Stomach (tissue), 9 donors: Measurements from ENCODE around the gene ADAMTSL3. TPM values are rescaled to one million over a fixed set of nuclear protein-coding genes. Genes with fewer than 3 reads are reported as not detected.

ENCODE experiments used
- DNase-seq, 2 donors: peaks; one replicate each; pipeline versions ENCODE4 v3.0.0 to v3.0.0-alpha.2; 2013 to 2019
- H3K27ac ChIP-seq, 5 donors: fragments of 200-600 bp in 4 of 5; sonication (generic) in 4 of 5; one replicate each; pipeline ENCODE4 v1.5.1; 2013 to 2019; ENCODE audit warnings: mild to moderate bottlenecking in 1 of 5, moderate library complexity in 1 of 5
- H3K27me3 ChIP-seq, 3 donors: fragments of 200-600 bp; sonication (generic); one replicate each; pipeline ENCODE4 v1.5.1; 2017 to 2019; ENCODE audit warnings: mixed run types in 1 of 3
- H3K36me3 ChIP-seq, 4 donors: fragments of 200-600 bp; sonication (generic); 1 replicate in 3 of 4; 2 replicates in 1 of 4; pipeline ENCODE4 v1.5.1; 2016 to 2019
- H3K4me1 ChIP-seq, 4 donors: fragments of 200-600 bp; sonication (generic); one replicate each; pipeline ENCODE4 v1.5.1; 2016 to 2019
- H3K4me3 ChIP-seq, 4 donors: fragments of 200-600 bp; sonication (generic) in 3 of 4; one replicate each; pipeline ENCODE4 v1.5.1; 2016 to 2019; ENCODE audit warnings: mild to moderate bottlenecking in 1 of 4
- H3K9me3 ChIP-seq, 4 donors: fragments of 200-600 bp; sonication (generic); one replicate each; pipeline ENCODE4 v1.5.1; 2016 to 2019
- EP300 ChIP-seq: sonication (generic); formaldehyde crosslinking; IDR thresholded peaks from one replicate; pipeline ENCODE4 v1.6.1; 2017; ENCODE audit warnings: antibody characterized with exemption
- POLR2A ChIP-seq, 4 donors: fragments of 450-650 bp; IDR thresholded peaks; one replicate each; pipeline ENCODE4 v1.6.1; 2016; ENCODE audit warnings: antibody characterized with exemption in 4 of 4, control low read depth in 2 of 4, mild to moderate bottlenecking in 1 of 4, moderate library complexity in 1 of 4
- POLR2AphosphoS5 ChIP-seq, 3 donors: sonication (generic); formaldehyde crosslinking; IDR thresholded peaks; one replicate each; pipeline ENCODE4 v1.6.1; 2016; ENCODE audit warnings: antibody characterized with exemption in 3 of 3
- WGBS, 5 donors: extraction: QIAGEN DNeasy Blood & Tissue Kit in 3 of 5; methylation state at CpG; one replicate each; pipeline versions ENCODE4 v1.1.5 to v1.1.7; 2013 to 2018; 5-methylcytosine and 5-hydroxymethylcytosine counted together
- intact Hi-C: fragments of 100-400 bp; cut with DNase I; formaldehyde crosslinking; loops from one replicate; pipeline ENCODE4 v1.15.1; 2023; ENCODE audit warnings: low total_unique reads
- polyA plus RNA-seq, 3 donors: library from polyadenylated mRNA; stranded (reverse); fragments of 200-250 nt; gene quantifications; one replicate each; pipeline ENCODE4 v1.2.3, GENCODE V29; 2013
- total RNA-seq, 5 donors: library from RNA; depleted of rRNA; stranded (reverse); fragments of >200 nt; gene quantifications; one replicate each; pipeline versions ENCODE4 v1.1.0 to v1.2.3, GENCODE V29; 2014 to 2016
- TF ChIP-seq, protein P1 (sequence below), 7 experiments: fragments of 450-650 bp in 4 of 7; fragments of 200-600 bp in 3 of 7; sonication (generic) in 3 of 7; IDR thresholded peaks; one replicate each; pipeline ENCODE4 v1.5.1; 2016 to 2019; ENCODE audit warnings: antibody characterized with exemption in 7 of 7, control low read depth in 2 of 7, mild to moderate bottlenecking in 1 of 7
- donor health status: healthy with polysubstance abuse.
- donor health status: Bipolar disorder and iron deficiency.
- donor health status: healthy.

The ADAMTSL3 gene
- total and polyA plus RNA-seq, 8 donors = 1.1 to 54.9 (median 6.0) TPM

DNA sequence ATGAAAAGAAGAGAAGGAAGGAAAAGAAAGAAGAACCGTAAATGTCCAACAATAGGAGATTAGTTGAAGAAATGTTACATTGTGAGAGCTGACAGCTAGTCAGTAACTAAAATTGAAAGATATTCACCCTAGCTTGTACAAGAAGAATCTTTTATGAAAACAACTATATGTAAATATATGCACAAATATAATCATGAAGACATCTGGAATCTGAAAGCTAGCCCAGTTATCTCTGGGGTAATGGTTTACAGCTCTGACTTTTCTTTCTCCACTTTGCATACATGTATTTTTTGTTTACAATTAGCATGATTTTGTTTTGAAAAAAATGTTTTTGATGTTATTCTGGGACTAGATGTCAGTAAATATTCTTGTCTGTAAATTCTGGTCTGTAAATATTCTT is 37.1 kb upstream of the ADAMTSL3 start:
- Histone ChIP-seq H3K27me3 (no peaks in the 10 kb centered on the region), H3K27ac (no peak overlapping the region), H3K4me1 (peaks cover 0 to 7% (median 0%) of the 10 kb centered on the region in 4 donors), H3K4me3 (no peak overlapping the region), H3K9me3 (peaks cover 0 to 6% (median 0%) of the 10 kb centered on the region in 4 donors), H3K36me3 (no peaks in the 10 kb centered on the region)
- TF ChIP-seq POLR2AphosphoS5 (IDR thresholded peaks at IDR 0.05) (no peak), EP300 (no peak), POLR2A (IDR thresholded peaks at IDR 0.05) (no peak)
- TF ChIP-seq, protein P1, sequence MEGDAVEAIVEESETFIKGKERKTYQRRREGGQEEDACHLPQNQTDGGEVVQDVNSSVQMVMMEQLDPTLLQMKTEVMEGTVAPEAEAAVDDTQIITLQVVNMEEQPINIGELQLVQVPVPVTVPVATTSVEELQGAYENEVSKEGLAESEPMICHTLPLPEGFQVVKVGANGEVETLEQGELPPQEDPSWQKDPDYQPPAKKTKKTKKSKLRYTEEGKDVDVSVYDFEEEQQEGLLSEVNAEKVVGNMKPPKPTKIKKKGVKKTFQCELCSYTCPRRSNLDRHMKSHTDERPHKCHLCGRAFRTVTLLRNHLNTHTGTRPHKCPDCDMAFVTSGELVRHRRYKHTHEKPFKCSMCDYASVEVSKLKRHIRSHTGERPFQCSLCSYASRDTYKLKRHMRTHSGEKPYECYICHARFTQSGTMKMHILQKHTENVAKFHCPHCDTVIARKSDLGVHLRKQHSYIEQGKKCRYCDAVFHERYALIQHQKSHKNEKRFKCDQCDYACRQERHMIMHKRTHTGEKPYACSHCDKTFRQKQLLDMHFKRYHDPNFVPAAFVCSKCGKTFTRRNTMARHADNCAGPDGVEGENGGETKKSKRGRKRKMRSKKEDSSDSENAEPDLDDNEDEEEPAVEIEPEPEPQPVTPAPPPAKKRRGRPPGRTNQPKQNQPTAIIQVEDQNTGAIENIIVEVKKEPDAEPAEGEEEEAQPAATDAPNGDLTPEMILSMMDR (IDR thresholded peaks at IDR 0.05) = no peak
- DNase-seq = no peak
- intact Hi-C loops = no loop called here
- 78 to 88% (median 84%) methylated on average over 1 of the region's 1 CpG for WGBS, 5 donors

DNA sequence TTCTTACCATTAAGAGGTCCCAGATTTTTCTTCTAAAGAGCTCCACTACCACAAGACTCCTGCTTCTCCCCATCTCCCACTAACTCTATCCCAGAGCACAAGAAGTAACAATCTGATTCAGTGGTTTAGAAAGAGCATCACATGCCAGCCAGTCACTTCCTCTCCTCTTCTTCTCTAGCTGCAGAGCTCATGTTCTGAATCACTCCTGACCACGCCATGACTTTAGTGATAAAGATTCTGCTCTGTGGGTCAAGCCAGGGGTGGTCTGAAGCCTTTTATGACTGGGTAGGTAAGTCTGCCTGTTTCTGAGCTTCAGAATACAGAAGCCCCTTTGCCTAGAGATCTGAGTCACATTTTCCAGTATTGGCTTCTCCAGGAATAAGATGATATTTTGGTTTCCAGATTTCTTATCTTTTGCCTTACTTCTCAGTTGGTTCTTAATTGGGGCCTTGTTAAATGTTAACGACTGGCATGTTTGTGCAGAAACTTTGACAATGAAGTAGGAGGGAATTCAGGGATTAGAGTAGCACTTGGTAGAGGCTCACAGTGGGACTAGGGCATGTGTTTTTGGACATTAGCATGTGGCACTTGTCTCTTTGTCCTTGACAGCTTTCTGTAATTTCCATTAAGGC is 27.6 kb upstream of the ADAMTSL3 start:
- H3K36me3 ChIP-seq = no peaks in the 10 kb centered on the region
- 38 to 73% (median 50%) methylated on average over 2 of the region's 2 CpGs for WGBS, 5 donors
- no peak overlapping the region for H3K27ac ChIP-seq
- H3K4me1 ChIP-seq = no peaks in the 10 kb centered on the region
- DNase-seq = no peak
- intact Hi-C loops = no loop called here
- no peaks in the 10 kb centered on the region for H3K27me3 ChIP-seq
- no peaks in the 10 kb centered on the region for H3K9me3 ChIP-seq
- H3K4me3 ChIP-seq = no peak overlapping the region
- TF ChIP-seq POLR2A (IDR thresholded peaks at IDR 0.05) (no peak), POLR2AphosphoS5 (IDR thresholded peaks at IDR 0.05) (no peak), EP300 (no peak)
- TF ChIP-seq, protein P1 (IDR thresholded peaks at IDR 0.05) = no peak

DNA sequence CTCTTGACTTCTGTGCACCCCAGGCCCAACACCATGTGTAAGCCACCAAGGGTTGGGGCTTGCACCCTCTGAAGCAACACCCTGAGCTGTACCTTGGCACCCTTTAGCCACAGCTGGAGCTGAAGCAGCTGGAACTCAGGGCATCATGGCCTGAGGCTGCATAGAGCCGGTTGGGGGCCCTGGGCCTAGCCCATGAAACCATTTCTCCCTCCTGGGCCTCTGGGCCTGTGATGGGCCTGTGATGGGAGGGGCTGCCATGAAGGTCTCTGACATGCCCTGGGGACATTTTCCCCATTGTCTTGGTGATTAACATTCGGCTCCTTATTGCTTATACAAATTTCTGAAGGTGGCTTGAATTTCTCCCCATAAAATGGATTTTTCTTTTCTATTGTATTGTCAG is 22.4 kb upstream of the ADAMTSL3 start:
- intact Hi-C loops = no loop called here
- H3K27me3 ChIP-seq = no peaks in the 10 kb centered on the region
- 71 to 92% (median 82%) methylated on average over 2 of the region's 2 CpGs for WGBS, 5 donors

DNA sequence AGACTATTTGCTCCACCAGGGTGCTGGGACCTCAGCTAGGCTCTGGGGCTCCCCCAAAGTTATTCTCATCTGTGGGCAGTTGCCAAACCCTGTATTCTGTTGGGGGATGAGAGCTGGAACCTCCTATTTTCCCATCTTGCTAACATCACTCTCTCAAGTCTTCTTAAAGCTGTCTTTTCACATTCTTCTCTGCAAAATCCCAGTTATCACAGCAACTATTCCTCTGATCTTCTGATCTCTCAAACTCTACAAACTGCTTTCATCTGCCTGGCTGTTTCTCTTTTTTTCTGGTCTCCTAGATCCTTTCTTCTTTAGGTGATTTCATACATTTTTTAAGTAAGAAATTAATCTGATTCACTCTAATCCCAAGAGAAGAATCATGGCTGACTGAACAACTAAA is 10.7 kb upstream of the ADAMTSL3 start:
- intact Hi-C loops = no loop called here
- no peak overlapping the region for H3K4me3 ChIP-seq
- no peak overlapping the region for H3K27ac ChIP-seq

More for the DNA sequence above, 22.4 kb upstream of the ADAMTSL3 start:
- Histone ChIP-seq H3K4me3 (no peak overlapping the region), H3K36me3 (no peaks in the 10 kb centered on the region), H3K27ac (no peak overlapping the region), H3K4me1 (no peaks in the 10 kb centered on the region), H3K9me3 (no peaks in the 10 kb centered on the region)
- TF ChIP-seq EP300 (no peak), POLR2AphosphoS5 (IDR thresholded peaks at IDR 0.05) (no peak), POLR2A (IDR thresholded peaks at IDR 0.05) (no peak)
- TF ChIP-seq, protein P1 (IDR thresholded peaks at IDR 0.05) = no peak
- DNase-seq = no peak

More for the DNA sequence above, 10.7 kb upstream of the ADAMTSL3 start:
- peaks cover 0 to 13% (median 4%) of the 10 kb centered on the region in 4 donors for H3K9me3 ChIP-seq
- no peak for DNase-seq
- H3K27me3 ChIP-seq = no peaks in the 10 kb centered on the region
- no peaks in the 10 kb centered on the region for H3K4me1 ChIP-seq
- no peaks in the 10 kb centered on the region for H3K36me3 ChIP-seq
- TF ChIP-seq POLR2AphosphoS5 (IDR thresholded peaks at IDR 0.05) (no peak), EP300 (no peak), POLR2A (IDR thresholded peaks at IDR 0.05) (no peak)
- TF ChIP-seq, protein P1 (IDR thresholded peaks at IDR 0.05) = no peak
